Limb (tissue), 2 donors: ENCODE data around the gene WDR26.
A peak's percentile ranks its signal among the peaks of the same experiment; 100 is the strongest.
"Not testable (repeated sequence)": the region's sequence is repeated elsewhere in the genome, so short reads cannot be mapped to it uniquely, and the experiment has no call there.

Experiments used
- DNase-seq, 2 donors: peaks; one replicate each; pipeline ENCODE4 v3.0.0-alpha.2; 2016; ENCODE audit errors: extremely low spot score in 2 of 2

Gene WDR26

GRCh38 chr1:224349716-224350115, 84.9 kb downstream of the WDR26 start:
- DNase-seq: not testable (repeated sequence)

DNA sequence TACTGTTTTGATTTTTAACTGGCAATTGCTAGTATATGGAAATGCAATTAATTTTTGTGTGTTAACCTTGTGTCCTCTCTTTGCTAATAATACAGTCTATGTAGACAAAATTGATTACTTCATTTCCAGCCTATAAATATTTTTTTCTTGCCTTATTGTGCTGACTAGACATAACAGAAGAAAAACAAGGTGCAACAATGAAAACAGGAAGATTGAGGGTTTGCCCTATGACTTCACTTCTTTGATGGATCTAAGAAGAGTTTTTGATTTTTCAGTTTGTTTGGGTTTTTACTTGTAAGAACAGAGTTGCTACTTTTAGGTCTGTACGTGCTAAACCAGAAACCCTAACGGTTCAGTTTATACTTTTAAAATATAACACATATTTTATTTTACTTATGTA, 86.5 kb downstream of the WDR26 start:
- no peak for DNase-seq

DNA sequence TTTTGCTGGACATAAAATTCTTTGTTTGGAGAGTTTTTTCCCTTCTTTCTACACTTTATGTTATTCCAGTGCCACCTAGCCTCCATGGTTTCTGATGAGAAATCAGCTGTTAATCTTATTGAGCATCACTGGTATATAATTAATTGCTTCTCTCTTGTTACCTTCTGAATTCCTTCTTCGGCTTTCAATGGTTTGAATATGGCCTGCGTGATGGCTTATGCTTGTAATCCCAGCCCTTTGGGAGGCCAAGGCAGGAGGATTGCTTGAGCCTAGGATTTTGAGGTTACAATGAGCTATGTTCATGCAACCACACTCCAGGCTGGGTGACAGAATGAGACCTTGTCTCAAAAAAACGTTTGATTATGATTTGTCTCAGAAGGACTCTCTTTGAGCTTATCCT, 90.9 kb downstream of the WDR26 start:
- no peak for DNase-seq

GRCh38 chr1:224340453-224341384, 93.9 kb downstream of the WDR26 start:
- peak in 1 of 2 donors; percentile 41 for DNase-seq

- DNase-seq: no peak
These were observed 95.1 kb downstream of the WDR26 start for GRCh38 chr1:224339442-224340033.

GRCh38 chr1:224338150-224338838, 96.3 kb downstream of the WDR26 start:
- no peak for DNase-seq
